Fibroblast of the conjunctiva (primary cell): ENCODE measurements around the gene SWSAP1.
"Not testable (repeated sequence)": the region's sequence is repeated elsewhere in the genome, so short reads cannot be mapped to it uniquely, and the experiment has no call there.

Experiments used
- DNase-seq: peaks from one replicate; pipeline ENCODE4 v3.0.0-alpha.2; 2010; ENCODE audit warnings: low read depth

The SWSAP1 gene

GRCh38 chr19:11378319-11379189, 4.1 kb downstream of the SWSAP1 start:
- peak; percentile 57 for DNase-seq

GRCh38 chr19:11379269-11379845, 4.9 kb downstream of the SWSAP1 start:
- not testable (repeated sequence) for DNase-seq

DNA sequence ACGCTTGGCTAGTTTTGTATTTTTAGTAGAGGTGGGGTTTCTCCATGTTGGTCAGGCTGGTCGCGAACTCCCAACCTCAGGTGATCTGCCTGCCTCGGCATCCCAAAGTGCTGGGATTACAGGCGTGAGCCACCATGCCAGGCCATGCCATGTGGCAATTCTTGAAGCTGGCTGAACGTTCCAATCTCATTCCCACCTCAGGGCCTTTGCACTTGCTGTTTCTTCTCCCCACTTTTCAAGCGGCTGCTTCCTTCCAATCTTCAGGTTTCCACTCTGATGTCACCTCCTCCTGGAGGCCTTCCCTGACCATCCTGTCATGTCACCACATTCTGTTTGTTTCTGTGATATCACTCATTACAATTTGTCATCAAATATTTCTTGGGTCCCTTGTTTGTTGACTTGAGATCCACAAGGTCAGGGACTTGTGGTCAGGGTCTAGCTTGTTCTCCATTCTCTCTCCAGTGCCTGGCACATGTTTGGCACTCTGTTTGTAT, 5.4 kb downstream of the SWSAP1 start:
- no peak for DNase-seq

DNA sequence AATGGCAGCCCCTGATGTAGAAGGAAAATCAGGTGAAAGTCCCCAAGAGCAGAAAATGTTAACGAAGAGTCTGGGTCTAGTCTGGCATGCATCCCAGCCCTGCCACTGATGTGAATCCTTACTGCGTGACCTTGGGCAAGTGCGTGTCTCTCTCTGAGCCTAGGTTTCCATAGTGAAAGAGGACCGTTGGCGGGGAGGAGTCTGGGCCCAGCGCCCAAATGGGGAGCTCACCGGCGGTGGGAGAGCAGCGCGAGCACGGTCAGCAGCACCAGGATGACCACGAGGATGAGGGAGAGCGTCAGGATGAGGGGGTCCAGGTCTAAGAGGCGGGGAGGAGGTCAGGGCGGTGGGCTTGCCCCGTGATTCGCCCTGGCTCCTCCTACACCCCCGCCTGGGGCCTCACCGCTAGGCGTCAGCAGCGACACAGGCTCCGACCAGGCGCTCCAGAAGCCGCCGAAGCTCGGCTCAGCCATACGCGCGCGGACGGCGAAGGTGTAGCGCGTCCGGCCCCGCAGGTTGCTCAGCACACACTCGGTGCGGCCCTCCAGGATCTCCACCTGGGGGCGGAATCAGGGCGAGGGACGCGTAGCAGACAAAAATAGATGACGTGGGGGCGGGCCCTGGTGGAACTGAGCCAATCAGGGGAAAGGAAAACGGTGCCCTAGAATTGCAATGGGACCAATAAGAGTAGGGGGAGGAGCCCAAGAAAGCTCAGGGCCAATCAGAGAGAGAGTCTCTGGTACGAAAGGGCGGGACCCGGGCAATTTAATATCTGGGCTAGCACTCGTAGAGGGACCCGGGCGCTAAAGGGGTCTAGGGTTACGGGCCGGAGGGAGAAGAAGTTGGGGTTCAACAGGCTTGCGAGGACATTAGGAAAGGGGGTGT, 6.4 kb downstream of the SWSAP1 start:
- peak; percentile 90 for DNase-seq

DNA sequence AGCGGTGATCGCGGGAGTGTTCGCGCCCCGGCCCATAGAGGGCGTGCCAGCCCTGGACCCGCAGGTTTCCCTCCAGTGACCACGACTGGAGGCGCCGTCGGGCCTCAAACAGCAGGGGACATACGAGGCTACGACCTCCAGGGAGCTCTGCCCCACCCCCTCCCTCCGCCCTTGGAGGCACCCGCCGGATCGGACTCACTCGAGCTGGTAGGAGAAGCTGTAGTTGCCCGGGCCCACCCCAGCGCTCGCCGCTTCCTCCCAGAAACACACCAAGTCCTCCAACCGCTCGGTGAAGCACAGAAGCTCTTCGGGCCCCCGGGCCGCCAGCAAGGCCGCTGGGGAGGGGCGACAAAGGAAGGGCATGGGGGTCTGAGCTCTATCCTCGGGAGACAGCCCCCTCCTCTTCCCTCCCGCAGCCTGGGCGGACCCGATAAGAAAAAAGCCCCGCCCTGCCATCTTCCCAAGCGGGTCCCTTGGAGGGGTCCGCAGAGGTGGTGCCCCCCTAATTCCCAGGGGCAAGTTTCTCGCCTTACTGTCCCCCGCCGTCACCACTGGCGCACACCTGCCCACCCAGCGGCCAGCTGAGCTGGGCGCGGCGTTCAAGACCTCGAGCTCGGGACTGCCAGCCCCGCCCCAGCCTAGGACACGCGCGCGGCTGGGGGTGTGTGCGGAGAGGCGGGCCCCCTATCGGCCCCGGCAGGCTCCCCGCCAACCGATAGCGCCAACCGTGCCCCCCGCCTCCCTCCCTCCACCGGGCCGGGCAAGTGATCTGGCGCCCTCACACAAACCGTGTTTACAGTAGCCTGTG, 8.6 kb downstream of the SWSAP1 start:
- no peak for DNase-seq

- DNase-seq = no peak
These were observed 9.2 kb downstream of the SWSAP1 start for GRCh38 chr19:11383706-11384048.

DNA sequence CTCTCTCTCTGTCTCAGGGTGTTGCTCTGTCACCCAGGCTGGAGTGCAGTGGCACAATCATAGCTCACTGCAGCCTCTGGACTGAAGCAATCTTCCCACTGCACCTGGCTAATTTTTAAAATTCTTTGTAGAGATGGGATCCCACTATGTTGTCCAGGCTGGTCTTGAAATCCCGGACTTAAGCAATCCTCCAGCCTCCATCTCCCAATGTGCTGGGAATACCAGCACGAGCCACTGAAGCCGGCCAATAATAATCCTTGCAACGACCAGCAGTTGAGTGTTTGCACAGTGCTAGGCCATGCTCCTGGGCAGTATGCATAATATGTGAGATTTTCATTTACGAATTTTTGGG, 10.3 kb downstream of the SWSAP1 start:
- no peak for DNase-seq

- DNase-seq = no peak
These were observed 12.9 kb downstream of the SWSAP1 start for GRCh38 chr19:11387162-11388034.

GRCh38 chr19:11390359-11390758, 15.9 kb downstream of the SWSAP1 start:
- no peak for DNase-seq

DNA sequence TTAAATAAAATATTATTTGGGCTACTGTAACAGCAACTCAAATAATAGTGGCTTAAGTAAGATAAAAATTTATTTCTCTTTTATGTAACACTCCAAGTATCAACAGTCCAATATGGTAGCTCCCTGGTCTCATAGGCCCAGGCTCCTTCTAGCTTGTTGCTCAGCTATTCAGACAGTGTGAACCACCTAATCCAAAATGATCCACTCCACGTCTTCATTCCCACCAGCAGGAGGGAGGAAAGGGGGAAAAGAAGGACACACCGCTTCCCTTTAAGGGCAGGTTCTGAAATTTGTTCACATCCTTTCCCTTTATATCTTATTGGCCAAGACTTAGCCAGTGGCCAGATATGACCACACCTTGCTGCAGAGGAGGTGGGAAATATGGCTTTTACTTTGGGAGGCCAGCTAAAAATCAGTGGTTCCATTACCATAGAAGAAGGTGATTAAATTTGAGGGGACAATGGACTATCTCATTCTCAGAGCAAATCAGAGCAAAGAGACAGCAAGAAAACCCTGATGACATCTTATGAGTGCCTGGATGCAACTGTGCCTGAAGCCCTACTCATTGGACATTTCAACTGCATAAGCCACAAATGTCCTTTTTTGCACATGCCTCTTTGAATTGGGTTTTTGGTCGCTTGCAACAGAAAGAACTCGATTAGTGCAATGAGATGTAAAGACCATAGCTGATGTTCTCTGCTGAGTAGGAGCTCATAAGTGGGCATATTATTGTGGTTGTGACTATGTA, 16.6 kb downstream of the SWSAP1 start:
- DNase-seq = no peak

DNA sequence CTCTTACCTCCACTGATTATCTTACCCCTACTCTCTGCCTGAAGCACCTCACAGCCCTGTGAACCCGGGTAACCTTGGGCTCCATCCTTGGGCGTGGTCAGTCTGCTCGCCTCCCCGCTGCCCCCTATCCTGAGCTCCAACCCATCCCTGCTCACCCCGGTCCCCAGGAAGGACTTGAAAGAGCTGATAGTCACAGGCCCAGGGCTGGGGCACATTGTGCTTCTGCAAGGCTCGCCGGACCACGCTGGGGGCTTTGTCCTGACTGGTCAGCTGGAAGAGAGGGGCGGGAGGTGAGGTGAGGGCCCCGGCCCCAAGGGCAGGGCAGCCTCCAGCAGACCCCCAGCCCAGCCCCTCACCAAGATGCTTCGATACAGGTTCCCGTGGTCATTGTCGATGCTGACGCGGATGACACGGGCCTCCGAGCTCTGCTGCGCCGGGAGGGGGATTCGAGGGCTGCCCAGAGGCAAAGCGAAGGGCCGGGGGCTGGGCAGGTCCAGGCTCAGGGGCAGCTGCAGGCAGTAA, 22.7 kb downstream of the SWSAP1 start:
- DNase-seq = no peak

DNA sequence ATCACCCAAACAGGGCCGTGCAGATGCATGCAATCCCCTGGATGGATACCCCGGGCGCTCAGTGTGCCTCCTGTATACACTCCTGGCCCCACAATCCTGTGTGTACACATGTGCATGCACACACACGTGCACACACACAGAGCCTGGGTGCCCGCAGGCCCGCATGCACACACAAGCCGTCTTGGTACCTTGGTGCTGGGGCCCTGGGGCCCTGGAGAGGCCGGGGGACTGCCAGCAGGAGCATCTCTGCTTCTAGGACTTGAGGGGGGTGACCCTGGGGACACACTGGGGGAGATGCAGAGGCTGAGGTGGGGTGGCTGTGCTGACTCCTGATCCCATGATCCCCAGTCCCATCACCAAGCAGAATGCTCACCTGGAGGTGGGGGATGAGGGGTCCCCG, 25.2 kb downstream of the SWSAP1 start:
- no peak for DNase-seq

DNA sequence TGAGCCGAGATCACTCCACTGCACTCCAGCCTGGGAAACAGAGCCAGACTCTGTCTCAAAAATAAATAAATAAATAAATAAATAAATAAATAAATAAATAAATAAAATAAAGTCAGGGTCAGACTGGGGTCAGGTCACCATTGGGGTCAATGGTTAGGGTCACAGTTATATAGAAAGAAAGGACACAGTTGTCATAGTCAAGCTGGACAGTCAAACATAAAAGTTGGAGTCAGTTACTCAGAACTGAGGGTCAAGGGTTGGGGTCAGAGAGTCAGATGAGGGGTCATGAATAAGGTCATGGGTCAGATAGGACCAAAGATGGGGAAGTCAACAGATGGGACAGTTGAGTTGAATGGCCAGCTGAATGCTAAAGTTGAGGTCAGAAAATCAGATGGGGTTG, 26.3 kb downstream of the SWSAP1 start:
- DNase-seq = no peak

GRCh38 chr19:11401808-11402543, 27.5 kb downstream of the SWSAP1 start:
- DNase-seq = no peak

- no peak for DNase-seq
These were observed 30.2 kb downstream of the SWSAP1 start for GRCh38 chr19:11404588-11405222.

- DNase-seq = no peak
These were observed 31.6 kb downstream of the SWSAP1 start for GRCh38 chr19:11405846-11406643.

GRCh38 chr19:11406703-11407236, 32.3 kb downstream of the SWSAP1 start:
- DNase-seq = not testable (repeated sequence)

DNA sequence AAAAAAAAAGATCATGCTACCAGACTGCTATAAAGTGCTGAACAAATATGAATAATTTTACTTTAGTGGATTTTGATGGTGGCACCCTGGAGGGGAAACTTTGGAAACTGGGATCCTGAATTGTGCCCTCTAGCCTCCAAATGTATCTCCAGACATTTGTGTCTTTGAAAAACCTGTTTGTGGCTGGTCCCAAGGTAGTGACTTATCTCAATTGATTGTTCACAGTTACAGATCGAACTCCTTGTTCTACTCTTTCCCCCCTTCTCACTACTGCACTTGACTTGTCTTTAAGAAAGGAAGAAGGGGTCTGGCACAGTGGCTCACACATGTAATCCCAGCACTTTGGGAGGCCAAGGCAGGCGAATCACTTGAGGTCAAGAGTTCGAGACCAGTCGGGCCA, 34.1 kb downstream of the SWSAP1 start:
- DNase-seq = no peak
